NCI-H82 treated with DMSO at 0.1 percent for 48 hours (cell line): Measurements from ENCODE around the gene DTL.

Experiments used
- DNase-seq: peaks from one replicate; lab custom pipeline; 2025; ENCODE audit not compliant: unreplicated experiment; lab: John Stamatoyannopoulos, UW

Gene DTL

DNA sequence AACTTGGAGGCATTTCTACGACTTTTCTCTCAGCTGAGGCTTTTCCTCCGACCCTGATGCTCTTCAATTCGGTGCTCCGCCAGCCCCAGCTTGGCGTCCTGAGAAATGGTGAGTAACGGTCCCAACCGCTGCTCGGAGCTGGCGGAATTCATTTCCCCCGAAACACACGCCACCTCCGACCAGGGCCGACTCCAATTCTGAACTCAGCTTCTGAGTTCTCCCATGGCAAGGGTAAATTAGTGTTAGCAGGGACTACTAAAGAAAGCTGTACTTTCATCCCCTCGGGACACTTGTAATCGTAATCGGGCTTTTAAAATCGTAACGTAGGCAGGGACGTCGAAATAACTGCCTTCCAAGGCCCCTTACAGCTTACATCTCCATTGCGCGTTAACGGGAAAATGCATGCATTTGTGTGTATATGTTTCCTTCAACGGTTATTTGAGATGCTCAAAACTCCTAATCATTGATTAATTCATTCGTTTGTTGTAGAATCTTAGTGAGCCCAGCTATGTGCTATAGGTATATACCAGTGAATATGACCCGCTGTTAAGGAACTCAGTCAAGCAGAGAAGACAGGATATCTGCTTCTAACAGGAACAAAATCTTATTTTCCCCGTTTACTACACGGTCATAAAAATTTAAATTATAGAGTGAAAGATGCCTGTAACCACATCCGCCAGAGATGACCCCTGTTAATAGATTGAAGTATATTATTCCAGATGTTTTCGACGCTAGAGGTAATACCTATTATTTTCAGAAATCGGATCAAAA lies 472 bp downstream of the DTL start:
- DNase-seq = no peak

DNA sequence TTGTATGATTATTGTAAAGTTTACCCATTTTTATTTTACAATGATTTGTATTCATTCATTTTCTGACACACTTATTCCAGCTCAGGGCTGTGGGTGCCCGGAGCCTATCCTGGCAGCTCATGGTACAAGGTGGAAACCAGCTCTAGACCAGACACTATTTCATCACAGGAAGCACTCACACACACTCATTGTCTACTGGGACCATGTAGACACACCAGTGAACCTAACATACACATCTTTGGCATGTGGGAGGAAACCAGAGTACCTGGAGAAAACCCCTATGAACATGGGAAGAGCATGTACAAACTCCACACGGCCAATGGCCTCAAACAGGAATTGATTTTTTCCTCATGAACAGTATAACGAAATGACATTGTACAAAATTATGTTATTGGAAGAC lies 2.4 kb downstream of the DTL start:
- no peak for DNase-seq

DNA sequence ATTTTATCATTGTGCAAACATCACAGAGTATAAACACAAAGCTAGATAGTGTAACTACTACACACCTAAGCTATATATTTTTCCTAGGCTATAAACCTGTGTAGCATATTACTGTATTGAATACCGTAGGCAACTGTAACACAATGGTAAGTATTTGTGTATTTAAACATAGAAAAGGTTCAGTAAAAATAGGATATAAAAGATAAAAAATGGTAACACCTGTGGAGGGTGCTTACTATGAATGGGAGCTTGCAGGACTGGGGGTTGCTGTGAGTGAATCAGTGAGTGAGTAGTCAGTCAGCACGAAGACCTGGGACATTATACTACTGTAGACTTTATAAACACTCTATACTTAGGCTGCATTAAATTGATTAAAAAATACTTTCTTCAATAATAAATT lies 4.1 kb downstream of the DTL start:
- no peak for DNase-seq

DNA sequence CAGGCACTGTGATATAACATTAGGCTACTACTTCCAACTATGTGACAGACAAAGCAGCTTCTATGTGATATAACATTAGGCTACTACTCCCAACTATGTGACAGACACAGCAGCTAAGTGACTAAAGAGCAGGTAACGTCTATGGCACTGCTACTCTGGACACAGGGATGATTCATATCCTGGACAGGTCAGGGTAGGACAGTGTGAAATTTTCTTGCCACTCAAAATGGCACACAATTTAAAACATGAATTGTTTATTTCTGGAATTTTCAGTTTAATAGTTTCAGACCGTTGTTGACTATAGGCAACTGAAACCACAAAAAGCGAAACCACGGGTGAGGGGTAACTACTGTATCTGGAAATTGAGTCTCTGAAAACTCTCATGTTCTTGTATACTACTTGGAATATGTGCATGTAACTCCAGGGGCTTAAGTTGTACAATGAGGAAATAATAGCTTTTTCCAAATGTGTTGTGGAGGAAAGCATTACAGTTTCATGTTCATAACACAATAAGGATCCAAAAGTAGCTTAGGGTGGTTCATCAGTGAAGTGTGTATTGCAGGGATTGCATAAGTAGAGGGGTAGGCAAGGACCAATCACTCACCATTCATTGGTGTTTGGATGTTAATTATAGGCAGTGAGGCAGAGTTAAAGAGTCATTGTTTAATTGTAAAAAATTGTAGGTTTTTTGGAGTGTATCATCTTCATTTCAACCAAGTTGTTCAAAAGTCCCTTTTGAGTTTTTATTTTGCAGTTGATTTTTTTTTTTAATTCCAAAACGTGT lies 5.3 kb downstream of the DTL start:
- DNase-seq = no peak

DNA sequence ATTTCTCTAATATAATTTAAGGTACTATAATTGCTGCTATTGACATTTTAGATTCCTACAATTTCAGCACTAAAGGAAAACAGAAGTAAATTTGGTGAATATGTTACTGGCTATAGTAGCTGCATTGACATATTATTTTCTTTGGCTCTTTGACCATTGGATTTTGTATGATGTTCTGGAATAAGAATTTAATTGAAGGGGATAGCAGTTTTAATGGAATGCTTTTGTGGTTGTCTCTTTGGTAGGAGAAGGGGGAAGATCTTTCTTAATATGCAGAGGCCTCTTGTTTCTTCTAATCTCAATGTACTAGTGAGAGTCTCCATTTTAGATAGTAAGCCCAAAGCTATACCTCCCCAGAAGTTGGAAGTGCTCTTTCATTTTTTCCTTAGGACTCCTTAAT lies 6.9 kb downstream of the DTL start:
- DNase-seq = no peak

DNA sequence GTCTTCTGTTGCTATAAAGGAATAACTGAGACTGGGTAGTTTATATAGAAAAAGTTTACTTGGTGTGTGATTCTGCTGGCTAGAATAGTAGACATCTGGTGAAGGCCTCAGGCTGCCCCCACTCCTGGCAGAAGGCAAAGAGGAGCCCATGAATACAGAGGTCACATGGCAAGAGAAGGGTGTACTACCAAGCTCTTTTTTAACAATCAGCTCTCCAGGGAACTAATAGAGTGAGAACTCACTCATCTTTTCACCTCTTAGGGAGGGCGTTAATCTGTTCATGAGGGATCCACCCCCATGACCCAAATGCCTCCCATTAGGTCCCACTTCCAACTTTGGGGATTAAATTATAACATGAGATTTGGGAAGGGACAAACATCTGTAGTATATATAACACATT lies 9.3 kb downstream of the DTL start:
- no peak for DNase-seq

DNA sequence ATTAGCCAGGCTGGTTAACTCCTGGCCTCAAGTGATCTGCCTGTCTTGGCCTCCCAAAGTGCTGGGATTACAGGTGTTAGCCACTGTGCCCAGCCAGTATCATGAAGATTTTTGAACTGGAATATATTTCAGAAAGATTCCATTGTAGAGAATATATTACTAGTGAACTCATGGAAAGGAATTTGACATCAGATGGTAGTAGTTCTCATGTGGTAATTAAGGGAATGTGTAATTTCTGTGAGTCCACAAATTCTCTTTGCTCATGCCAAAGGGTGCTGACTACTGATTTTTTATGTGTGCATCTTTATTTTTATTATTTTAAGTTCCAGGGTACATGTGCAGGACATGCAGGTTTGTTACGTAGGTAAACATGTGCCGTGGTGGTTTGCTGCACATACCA lies 10.4 kb downstream of the DTL start:
- no peak for DNase-seq

DNA sequence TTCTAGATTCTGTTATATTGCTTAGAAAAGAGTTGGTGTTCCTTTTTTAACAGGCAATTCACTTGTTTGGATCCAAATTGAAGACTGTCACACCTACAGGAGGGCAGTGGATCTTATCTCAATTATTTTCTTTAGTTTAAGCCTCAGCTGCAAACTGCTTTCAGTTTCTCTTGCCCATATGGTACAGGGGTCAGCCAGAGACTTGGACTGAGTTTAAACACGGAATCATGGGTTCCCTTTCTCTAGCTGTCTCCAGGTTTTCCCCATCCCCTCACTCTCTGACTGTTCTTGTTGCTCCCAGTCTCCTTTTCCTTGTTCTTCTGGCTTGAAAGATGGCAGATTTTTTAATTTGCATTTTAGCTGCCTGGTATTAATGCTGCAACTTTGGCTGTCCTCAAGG lies 18.4 kb downstream of the DTL start:
- DNase-seq = no peak

DNA sequence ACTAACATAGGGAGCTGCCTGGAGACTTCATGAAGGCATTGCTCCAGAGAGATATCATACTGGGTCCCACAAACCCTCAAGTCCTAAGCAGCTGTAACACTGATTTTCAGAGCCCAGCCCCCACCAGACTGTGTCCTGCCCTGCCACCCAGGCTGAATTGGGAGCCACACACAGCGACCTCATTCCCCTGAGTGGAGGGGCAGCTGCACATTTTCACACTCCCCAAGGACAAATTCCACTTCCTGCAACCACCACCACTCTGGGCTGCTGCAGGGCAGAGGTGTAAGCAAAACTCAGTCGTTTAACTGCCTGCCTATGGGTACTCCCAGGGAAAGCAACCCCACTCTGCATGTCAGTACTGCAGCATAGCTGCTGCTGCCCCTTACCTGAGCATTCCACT lies 19.8 kb downstream of the DTL start:
- DNase-seq = no peak

DNA sequence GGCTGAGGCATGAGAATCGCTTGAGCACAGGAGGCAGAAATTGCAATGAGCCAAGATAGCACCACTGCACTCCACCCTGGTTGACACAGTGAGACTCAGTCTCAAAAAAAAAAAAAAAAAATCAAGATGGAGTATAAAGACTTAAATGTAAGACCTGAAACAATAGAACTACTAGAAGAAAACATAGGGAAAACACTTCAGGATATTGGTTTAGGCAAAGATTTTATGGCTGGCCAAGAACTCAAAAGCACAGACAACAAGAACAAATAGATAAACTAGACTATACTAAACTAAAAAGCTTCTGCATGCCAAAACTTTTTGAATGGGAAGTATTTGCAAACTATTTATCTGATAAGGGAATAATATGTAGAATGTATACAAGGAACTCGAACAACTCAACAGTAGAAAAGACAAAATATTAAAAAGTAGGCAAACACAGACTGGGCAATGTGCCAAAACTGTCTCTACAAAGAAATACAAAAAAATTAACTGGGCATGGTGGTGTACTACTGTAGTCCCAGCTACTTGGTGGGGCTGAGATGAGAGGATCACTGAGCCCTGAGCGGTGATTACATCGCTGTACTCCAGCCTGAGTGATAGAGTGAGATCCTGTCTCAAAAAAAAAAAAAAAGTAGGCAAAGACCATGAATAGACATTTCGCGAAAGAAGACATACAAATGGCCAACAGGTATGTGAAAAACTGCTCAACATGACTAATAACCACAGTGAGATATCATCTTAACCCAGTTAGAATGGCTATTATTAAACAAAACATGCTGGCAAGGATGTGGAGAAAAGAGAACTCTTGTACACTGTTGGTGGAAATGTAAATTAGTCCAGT lies 25.3 kb downstream of the DTL start:
- no peak for DNase-seq

DNA sequence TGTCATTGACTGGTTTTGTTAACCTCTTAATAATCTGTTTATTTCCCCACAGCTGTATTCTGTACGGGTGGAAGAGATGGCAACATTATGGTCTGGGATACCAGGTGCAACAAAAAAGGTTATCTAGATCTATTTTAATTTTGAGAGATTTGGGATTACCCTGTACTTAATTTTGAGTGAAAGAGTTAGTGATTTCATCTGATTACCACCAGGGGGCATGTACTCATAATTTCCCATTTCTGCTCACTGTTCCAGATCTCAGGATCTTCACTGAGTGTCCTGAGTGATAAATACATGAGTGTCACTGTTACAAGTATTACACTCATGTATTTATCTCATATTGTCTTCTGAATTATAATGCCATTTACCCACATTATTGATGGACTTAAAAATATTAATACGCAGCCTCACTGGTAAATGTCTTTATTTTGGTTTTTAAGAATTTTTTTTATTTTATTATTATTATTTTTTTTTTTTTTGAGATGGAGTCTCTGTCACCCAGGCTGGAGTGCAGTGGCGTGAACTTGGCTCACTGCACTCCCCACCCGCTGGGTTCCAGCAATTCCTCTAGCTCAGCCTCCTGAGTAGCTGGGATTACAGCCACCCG lies 27.4 kb downstream of the DTL start:
- DNase-seq = peak; percentile 49

DNA sequence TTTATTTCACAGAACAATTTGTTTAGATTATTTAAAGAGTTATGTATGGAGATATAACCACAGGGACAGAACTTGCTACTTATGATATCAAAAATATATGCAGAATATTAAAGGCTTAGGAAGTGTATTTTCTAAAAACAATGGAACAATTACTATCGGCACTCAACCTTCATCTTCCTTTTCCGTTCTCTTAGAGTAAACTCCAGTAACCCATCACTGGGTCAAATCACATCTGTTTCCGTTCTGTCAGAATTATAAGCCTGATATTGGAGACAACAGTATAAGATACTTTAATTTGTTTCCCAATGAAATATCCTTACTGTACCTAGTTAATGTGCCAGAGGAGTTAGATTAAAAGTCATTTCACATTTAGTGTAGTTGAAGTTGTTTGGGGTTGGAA lies 32.2 kb downstream of the DTL start:
- DNase-seq = no peak

DNA sequence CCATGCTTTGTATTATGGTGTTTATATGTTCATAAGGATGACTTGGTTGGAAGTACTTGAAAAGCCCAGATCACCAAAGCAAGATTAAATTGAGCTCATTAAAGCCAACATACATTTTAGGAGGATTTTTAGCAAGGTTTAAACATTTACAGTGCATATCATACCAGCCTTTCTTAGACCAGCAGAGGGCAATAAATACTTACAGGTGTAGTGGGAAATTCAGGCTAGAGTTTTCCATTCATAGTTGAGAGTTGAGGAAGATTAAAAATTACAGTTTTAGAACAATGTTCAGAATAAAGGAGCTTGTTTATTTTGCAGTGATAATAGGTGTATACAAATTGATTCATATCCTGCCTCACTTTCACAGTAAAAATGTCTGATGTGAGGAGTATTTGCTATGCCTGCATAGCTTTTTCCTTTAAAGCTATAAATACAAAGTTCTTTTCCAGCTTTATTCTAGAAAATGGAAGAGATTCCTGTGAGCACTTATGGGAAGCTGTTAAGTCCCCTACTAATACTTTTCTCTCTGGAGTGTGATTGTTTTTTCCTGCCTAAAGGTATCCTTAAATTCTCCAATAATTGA lies 35.3 kb downstream of the DTL start:
- DNase-seq = no peak

DNA sequence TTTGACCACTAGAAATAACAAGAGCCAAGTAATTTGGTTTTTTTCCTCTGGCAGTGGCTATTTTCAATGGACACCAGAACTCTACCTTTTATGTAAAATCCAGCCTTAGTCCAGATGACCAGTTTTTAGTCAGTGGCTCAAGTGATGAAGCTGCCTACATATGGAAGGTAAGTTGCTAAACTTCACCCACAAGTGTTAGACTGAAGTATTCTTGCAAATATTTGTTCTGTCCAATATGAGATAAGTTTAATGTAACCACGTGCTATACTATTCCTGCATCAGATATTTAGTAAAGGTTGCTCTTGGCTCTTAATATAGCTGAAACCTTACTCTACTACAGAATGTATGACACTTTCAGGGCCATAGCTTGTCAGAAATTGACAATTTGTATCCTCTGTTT lies 36.5 kb downstream of the DTL start:
- no peak for DNase-seq

DNA sequence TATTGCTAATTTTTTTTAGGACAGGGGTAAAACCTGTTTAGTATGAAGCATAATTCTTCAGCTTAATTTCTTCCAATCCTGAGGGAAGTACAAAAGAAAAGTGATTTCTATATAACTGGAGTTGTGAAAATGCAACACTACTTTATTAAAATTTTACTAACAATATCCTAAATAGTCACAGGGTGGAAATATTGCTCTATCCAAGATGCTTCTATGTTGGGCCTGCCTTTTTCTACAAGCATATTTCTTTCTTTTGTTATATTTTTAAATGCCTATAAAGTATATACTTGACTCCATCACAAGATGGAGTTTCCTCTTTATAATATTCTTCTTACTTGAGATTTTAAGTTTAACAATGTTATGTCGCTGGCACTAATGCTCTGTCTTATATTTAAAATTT lies 37.9 kb downstream of the DTL start:
- DNase-seq = no peak

DNA sequence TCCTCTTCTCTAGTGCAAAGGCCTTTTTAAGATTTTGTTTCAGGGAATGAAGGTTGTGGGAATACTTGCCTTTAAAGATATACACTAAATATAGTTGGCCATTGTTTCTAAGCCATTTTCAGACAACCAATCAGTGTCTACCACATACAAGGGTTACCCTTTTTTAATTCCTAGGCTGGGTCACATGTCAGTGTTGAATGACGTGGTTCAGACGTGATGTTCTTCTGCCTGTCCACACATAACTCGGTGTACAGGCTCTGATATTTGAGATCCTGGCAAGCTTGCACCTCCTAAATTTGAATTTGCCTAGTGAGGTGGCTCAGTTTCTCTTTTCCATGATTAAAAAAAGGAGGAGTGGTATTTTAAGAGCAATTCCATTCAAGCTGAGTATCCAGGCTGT lies 38.8 kb downstream of the DTL start:
- DNase-seq = no peak

DNA sequence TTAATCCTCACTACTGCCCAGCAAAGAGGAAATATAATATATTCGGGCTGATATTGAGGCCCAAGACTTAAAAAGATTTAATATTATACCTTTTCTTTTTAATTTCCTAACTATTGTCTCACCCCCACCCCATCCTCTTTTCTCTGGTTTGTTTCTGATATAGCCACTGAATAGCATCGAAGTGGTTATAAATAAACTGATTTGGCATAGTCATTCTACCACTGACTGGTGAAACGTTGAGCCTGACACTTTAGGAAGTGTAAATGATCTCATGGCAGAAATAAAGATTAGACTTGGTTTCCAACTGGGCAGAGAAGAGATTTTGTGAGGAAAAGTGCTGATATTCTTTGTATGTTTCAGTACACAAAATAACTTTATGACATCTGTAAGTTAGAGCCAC lies 39.3 kb downstream of the DTL start:
- no peak for DNase-seq

DNA sequence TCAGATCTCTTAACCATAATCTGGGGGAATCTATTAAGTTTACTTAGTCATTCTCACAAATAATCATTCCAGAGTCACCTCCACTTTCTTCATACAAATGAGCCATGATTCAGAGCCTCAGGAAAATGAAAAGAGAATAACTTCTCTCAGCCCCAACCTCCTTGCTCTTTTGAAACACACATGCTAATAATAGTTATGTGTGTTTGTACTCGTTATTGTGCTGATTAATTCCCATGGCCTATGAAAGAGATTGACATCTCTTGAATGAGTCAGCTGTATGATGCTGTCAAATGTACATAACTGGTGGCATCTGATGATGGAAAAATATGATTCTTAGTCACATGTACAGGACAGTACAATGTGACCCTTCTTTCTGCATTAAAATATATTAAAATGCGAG lies 41.5 kb downstream of the DTL start:
- no peak for DNase-seq

DNA sequence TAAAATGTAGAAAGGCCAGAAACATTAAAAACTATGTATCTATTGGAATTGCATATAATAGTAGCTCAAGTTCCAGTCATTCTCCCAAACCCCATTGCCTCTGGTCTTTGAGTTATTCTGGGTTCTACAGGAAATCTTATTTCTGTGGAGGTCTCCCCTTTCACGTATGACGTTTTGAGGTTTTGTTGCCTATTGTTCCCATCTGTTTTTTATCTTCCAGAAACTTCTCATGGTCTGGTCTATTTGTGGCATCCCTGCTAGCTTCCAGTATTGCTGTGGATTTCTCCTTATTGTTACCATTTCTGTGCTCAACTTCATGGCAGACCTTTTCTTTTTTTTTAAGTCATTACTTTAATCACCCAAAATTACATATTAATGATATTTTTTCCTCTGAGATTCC lies 43.3 kb downstream of the DTL start:
- no peak for DNase-seq

DNA sequence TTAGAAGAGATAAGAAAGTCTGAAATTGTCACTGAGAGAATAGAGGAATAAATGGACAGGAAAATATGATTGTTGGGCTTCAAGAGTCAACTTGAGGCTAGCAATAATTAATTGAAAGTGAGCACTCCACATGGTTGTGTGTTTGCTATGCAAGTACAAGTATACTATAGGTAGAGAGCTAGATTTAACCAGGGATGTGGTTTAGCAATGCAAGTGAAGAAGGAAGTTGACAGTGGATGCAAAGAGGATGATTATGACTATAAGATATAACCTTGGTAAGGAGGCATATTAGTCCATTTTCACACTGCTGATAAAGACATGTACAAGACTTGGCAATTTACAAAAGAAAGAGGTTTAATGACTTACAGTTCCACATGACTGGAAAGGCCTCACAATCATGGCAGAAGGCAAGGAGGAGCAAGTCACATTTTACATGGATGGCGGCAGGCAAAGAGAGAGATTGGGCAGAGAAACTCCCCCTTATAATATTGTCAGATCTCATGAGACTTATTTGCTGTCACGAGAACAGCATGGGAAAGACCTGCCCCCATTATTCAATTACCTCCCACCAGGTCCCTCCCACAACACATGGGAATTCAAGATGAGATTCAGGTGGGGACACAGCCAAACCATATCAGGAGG lies 47.3 kb downstream of the DTL start:
- no peak for DNase-seq
